Gastroesophageal sphincter (tissue), 4 donors: ENCODE measurements around the gene SDHB. TPM values are rescaled to one million over a fixed set of nuclear protein-coding genes. Genes with fewer than 3 reads are reported as not detected.

ENCODE experiments used
- ATAC-seq: fragments of 150-250 bp; one replicate; pipeline ENCODE4 v1.9.1; 2016; ENCODE audit warnings: mild to moderate bottlenecking, moderate library complexity
- H3K27ac ChIP-seq, 4 donors: fragments of 200-600 bp; sonication (generic) in 3 of 4; 1 replicate in 3 of 4; 2 replicates in 1 of 4; pipeline ENCODE4 v1.5.1; 2016 to 2019
- H3K27me3 ChIP-seq: fragments of 200-600 bp; sonication (generic); one replicate; pipeline ENCODE4 v1.5.1; 2019
- H3K36me3 ChIP-seq, 2 donors: fragments of 200-600 bp; sonication (generic); one replicate each; pipeline ENCODE4 v1.5.1; 2019; ENCODE audit warnings: control low read depth in 1 of 2
- H3K4me1 ChIP-seq, 3 donors: fragments of 200-600 bp; sonication (generic); 1 replicate in 2 of 3; 2 replicates in 1 of 3; pipeline ENCODE4 v1.5.1; 2016 to 2019; ENCODE audit warnings: control low read depth in 2 of 3
- H3K4me3 ChIP-seq, 2 donors: fragments of 200-600 bp; sonication (generic); one replicate each; pipeline ENCODE4 v1.5.1; 2019; ENCODE audit warnings: mild to moderate bottlenecking in 1 of 2, moderate library complexity in 1 of 2
- H3K9me3 ChIP-seq, 3 donors: fragments of 200-600 bp; sonication (generic); one replicate each; pipeline ENCODE4 v1.5.1; 2017 to 2019; ENCODE audit warnings: control low read depth in 2 of 3
- CTCF ChIP-seq, 4 experiments: fragments of 200-600 bp in 2 of 4; fragments of 450-650 bp in 2 of 4; sonication (generic) in 1 of 4; IDR thresholded peaks; one replicate each; pipeline ENCODE4 v1.5.1; 2017 to 2019; ENCODE audit warnings: antibody characterized with exemption in 4 of 4, mild to moderate bottlenecking in 2 of 4, moderate library complexity in 2 of 4
- EP300 ChIP-seq: sonication (generic); formaldehyde crosslinking; IDR thresholded peaks from one replicate; pipeline ENCODE4 v1.6.1; 2017; ENCODE audit warnings: antibody characterized with exemption, mild to moderate bottlenecking
- POLR2A ChIP-seq, 2 donors: fragments of 450-650 bp; IDR thresholded peaks; one replicate each; pipeline ENCODE4 v1.6.1; 2017; ENCODE audit warnings: antibody characterized with exemption in 2 of 2, mild to moderate bottlenecking in 2 of 2, moderate library complexity in 1 of 2
- POLR2AphosphoS5 ChIP-seq: sonication (generic); formaldehyde crosslinking; IDR thresholded peaks from one replicate; pipeline ENCODE4 v1.6.1; 2017; ENCODE audit warnings: antibody characterized with exemption
- WGBS, 2 donors: methylation state at CpG; one replicate each; pipeline ENCODE4 v1.1.5; 2018; ENCODE audit warnings: low coverage in 1 of 2; 5-methylcytosine and 5-hydroxymethylcytosine counted together
- total RNA-seq, 4 donors: library from RNA; depleted of rRNA; stranded (reverse); fragments of >200 nt; gene quantifications; one replicate each; pipeline ENCODE4 v1.1.0, GENCODE V29; 2016

Gene SDHB
- total RNA-seq, 4 donors from 2014 or later = 103 to 118 (median 116) TPM

GRCh38 chr1:16999863-17000262 is 54.0 kb downstream of the SDHB start:
- Histone ChIP-seq H3K27ac (no peak overlapping the region), H3K9me3 (no peaks in the 10 kb centered on the region), H3K4me1 (no peaks in the 10 kb centered on the region), H3K4me3 (no peak overlapping the region), H3K27me3 (no peaks in the 10 kb centered on the region), H3K36me3 (peaks cover 0 to 99% of the 10 kb centered on the region in 2 donors)
- TF ChIP-seq CTCF (IDR thresholded peaks at IDR 0.05) (no peak), POLR2A (IDR thresholded peaks at IDR 0.05) (no peak), POLR2AphosphoS5 (no peak), EP300 (no peak)
- WGBS, 2 donors = 94% methylated on average over 5 of the region's 8 CpGs; no CpG with 5 or more reads in 1 of the 2 donors
- no peak for ATAC-seq

DNA sequence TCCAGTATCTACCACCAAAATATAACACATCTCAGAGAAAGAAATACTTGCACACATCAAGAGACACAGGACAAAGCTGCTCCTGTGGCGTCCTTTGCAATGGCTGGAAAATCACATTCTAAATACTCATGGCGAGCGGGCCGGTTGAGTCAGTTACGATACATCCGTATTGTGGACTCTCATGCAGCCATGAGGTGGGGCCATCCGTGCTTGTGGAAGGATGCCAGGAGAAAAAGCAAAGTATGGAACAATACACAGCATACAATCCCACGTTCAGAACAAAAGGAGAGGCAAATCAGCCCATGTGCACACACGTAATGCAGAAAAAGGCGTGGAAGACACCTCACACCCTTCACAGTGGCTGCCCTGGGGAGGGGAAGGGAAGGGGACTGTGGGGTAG is 55.2 kb downstream of the SDHB start:
- H3K27ac ChIP-seq = no peak overlapping the region
- WGBS, 2 donors = 63 to 75% methylated on average over 4 to 10 of the region's 10 CpGs
- H3K4me3 ChIP-seq = no peak overlapping the region
- no peaks in the 10 kb centered on the region for H3K27me3 ChIP-seq
- TF ChIP-seq POLR2AphosphoS5 = no peak
- no peak for TF ChIP-seq CTCF (IDR thresholded peaks at IDR 0.05)
- no peak for TF ChIP-seq POLR2A (IDR thresholded peaks at IDR 0.05)
- TF ChIP-seq EP300 = no peak
- H3K4me1 ChIP-seq = no peaks in the 10 kb centered on the region
- peaks cover 0 to 99% of the 10 kb centered on the region in 2 donors for H3K36me3 ChIP-seq
- H3K9me3 ChIP-seq = no peaks in the 10 kb centered on the region
- ATAC-seq = no peak

- H3K9me3 ChIP-seq = no peaks in the 10 kb centered on the region
- H3K36me3 ChIP-seq = peaks cover 0 to 99% of the 10 kb centered on the region in 2 donors
- TF ChIP-seq EP300 (no peak), CTCF (IDR thresholded peaks at IDR 0.05) (no peak), POLR2AphosphoS5 (no peak), POLR2A (IDR thresholded peaks at IDR 0.05) (no peak)
- H3K4me3 ChIP-seq = no peak overlapping the region
- H3K4me1 ChIP-seq = no peaks in the 10 kb centered on the region
- H3K27me3 ChIP-seq = no peaks in the 10 kb centered on the region
- no peak for ATAC-seq
- WGBS, 2 donors = 79% methylated on average over 2 of the region's 14 CpGs; no CpG with 5 or more reads in 1 of the 2 donors
- no peak overlapping the region for H3K27ac ChIP-seq
Observed at GRCh38 chr1:16996845-16997244, 57.0 kb downstream of the SDHB start.

DNA sequence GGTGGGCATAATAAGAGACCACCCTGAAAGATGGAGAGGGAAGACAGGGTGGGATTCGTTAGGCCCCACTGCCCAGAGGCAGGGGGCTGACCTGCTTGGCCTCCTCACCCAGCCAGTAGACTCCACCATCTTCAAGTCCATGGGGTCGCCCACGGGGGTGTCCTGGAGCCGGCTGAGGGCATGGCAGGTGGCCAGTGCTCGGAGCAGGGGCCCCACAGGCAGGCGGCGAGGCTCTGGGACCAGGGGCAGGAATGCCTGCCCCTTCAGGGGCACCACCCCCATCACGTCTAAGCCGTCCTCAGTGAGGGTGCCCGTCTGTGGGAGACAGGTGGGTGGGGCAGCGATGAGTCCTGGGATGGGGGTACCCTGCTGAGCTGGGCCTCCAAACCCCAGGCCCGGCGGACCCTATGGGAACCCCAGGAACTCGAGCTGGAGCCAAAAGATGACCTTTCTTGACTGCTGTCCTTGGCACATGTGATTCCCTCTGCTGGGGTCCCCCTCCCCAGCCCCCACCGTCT is 60.3 kb downstream of the SDHB start:
- Histone ChIP-seq H3K36me3 (peaks cover 0 to 100% of the 10 kb centered on the region in 2 donors), H3K27me3 (no peaks in the 10 kb centered on the region), H3K4me3 (no peak overlapping the region), H3K27ac (no peak overlapping the region), H3K4me1 (no peaks in the 10 kb centered on the region), H3K9me3 (no peaks in the 10 kb centered on the region)
- ATAC-seq = no peak
- WGBS, 2 donors = 73 to 93% methylated on average over 3 of the region's 15 CpGs
- no peak for TF ChIP-seq CTCF (IDR thresholded peaks at IDR 0.05)
- TF ChIP-seq POLR2AphosphoS5 = no peak
- no peak for TF ChIP-seq POLR2A (IDR thresholded peaks at IDR 0.05)
- TF ChIP-seq EP300 = no peak

DNA sequence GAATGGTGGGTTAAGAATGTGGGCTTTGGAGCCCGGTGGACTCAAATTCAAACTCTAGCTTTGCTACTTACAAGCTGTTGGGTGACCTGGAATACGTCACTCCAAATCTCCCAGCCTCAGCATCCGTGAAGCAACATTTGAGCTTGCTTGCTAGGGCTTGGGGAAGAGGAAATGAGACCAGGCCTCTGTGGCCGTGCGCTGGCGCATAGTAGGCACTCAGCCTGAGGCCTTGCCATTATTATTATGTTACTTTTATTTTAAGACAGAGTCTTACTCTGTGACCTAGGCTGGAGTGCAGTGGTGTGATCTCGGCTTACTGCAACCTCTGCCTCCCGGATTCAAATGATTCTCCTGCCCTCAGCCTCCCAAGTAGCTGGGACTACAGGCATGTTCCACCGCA is 61.2 kb downstream of the SDHB start:
- H3K4me3 ChIP-seq = no peak overlapping the region
- no peaks in the 10 kb centered on the region for H3K4me1 ChIP-seq
- no peak overlapping the region for H3K27ac ChIP-seq
- H3K9me3 ChIP-seq = no peaks in the 10 kb centered on the region
- peaks cover 0 to 100% of the 10 kb centered on the region in 2 donors for H3K36me3 ChIP-seq
- H3K27me3 ChIP-seq = no peaks in the 10 kb centered on the region
- no peak for ATAC-seq
- WGBS, 2 donors = 82 to 92% methylated on average over 7 of the region's 9 CpGs
- TF ChIP-seq POLR2AphosphoS5 (no peak), CTCF (IDR thresholded peaks at IDR 0.05) (no peak), POLR2A (IDR thresholded peaks at IDR 0.05) (no peak), EP300 (no peak)
